H1 (cell line): ENCODE measurements around the gene SMOC2. TPM values are rescaled to one million over a fixed set of nuclear protein-coding genes. Genes with fewer than 3 reads are reported as not detected.

Experiments
- CTCF ChIA-PET: fragments of 300-600 bp; sonication (Branson Sonifier 250); formaldehyde crosslinking; loops from one replicate; lab custom pipeline; 2021; ENCODE audit not compliant: partially characterized antibody; lab: Charles Lee
- POLR2A ChIA-PET: fragments of 300-600 bp; sonication (Branson Sonifier 250); formaldehyde crosslinking; loops from one replicate; lab custom pipeline; 2021; ENCODE audit warnings: inconsistent platforms; ENCODE audit not compliant: partially characterized antibody; lab: Charles Lee
- DNase-seq, 2 experiments: peaks; one replicate each; pipeline versions ENCODE4 v3.0.0 to v3.0.0-alpha.2; 2010 to 2022; ENCODE audit warnings: low spot score in 2 of 2, low read depth in 1 of 2, mixed read lengths in 1 of 2
- FAIRE-seq: peaks from 2 replicates; lab custom pipeline; 2011; peaks lifted over from hg19 to GRCh38; lab: Jason Lieb, UNC
- H2AFZ ChIP-seq: 2 replicates; pipeline ENCODE4 v1.8.1; 2012; ENCODE audit warnings: low read length, inconsistent platforms
- H2AK5ac ChIP-seq: 2 replicates; pipeline ENCODE4 v1.6.1; 2013; ENCODE audit warnings: low read depth, low read length
- H2BK120ac ChIP-seq: replicated peaks from 2 replicates; pipeline ENCODE3; 2013; ENCODE audit warnings: low read depth, low read length, inconsistent platforms
- H2BK12ac ChIP-seq: 2 replicates; pipeline ENCODE4 v1.6.1; 2013; ENCODE audit warnings: low read depth, low read length
- H2BK15ac ChIP-seq: 2 replicates; pipeline ENCODE4 v1.6.1; 2013; ENCODE audit warnings: low read length
- H2BK20ac ChIP-seq: 2 replicates; pipeline ENCODE4 v1.6.1; 2013; ENCODE audit warnings: low read length
- H2BK5ac ChIP-seq: 2 replicates; pipeline ENCODE4 v1.6.1; 2013; ENCODE audit warnings: low read depth, low read length
- H3K14ac ChIP-seq: 2 replicates; pipeline ENCODE4 v1.6.1; 2013; ENCODE audit warnings: inconsistent platforms; ENCODE audit not compliant: insufficient read length
- H3K18ac ChIP-seq: 2 replicates; pipeline ENCODE4 v1.6.1; 2013; ENCODE audit warnings: low read length; ENCODE audit errors: extremely low read depth
- H3K23ac ChIP-seq: 2 replicates; pipeline ENCODE4 v1.6.1; 2013; ENCODE audit warnings: inconsistent platforms; ENCODE audit not compliant: insufficient read length
- H3K23me2 ChIP-seq: 2 replicates; pipeline ENCODE4 v1.6.1; 2013; ENCODE audit warnings: low read depth, low read length
- H3K27ac ChIP-seq: 2 replicates; pipeline ENCODE4 v1.6.1; 2011; ENCODE audit warnings: low read depth, low read length, inconsistent platforms
- H3K27me3 ChIP-seq, 4 experiments: replicated peaks in 1 of 4; 1 replicate in 1 of 4; 2 replicates in 3 of 4; pipeline versions ENCODE4 v1.6.1 to v1.8.1; 2011 to 2013; ENCODE audit warnings: low read length in 3 of 4, mild to moderate bottlenecking in 3 of 4, inconsistent platforms in 2 of 4, mixed read lengths in 2 of 4, moderate library complexity in 1 of 4; ENCODE audit not compliant: control insufficient read depth in 3 of 4, insufficient read depth in 3 of 4; ENCODE audit errors: extremely low read depth in 1 of 4
- H3K36me3 ChIP-seq, 4 experiments: 2 replicates each; pipeline versions ENCODE4 v1.6.1 to v1.8.1; 2011 to 2013; ENCODE audit warnings: mild to moderate bottlenecking in 4 of 4, low read length in 3 of 4, moderate library complexity in 2 of 4, control low read depth in 1 of 4, inconsistent platforms in 1 of 4; ENCODE audit not compliant: insufficient read depth in 4 of 4, control insufficient read depth in 2 of 4
- H3K4ac ChIP-seq: replicated peaks from 2 replicates; pipeline ENCODE3; 2013; ENCODE audit warnings: low read length, low read depth, mixed read lengths, inconsistent platforms; ENCODE audit not compliant: insufficient read length
- H3K4me1 ChIP-seq, 4 experiments: replicated peaks in 1 of 4; 1 replicate in 1 of 4; 2 replicates in 3 of 4; pipeline versions ENCODE4 v1.6.1 to v1.8.1; 2011 to 2013; ENCODE audit warnings: low read length in 3 of 4, inconsistent platforms in 2 of 4, mixed read lengths in 1 of 4; ENCODE audit not compliant: insufficient read depth in 4 of 4, control insufficient read depth in 3 of 4
- H3K4me2 ChIP-seq, 2 experiments: 2 replicates each; pipeline versions ENCODE4 v1.6.1 to v1.8.1; 2011 to 2013; ENCODE audit warnings: low read depth in 2 of 2, low read length in 2 of 2, control low read depth in 1 of 2, inconsistent platforms in 1 of 2, mild to moderate bottlenecking in 1 of 2; ENCODE audit not compliant: insufficient read depth in 1 of 2
- H3K4me3 ChIP-seq, 4 experiments: fragments of 200-600, 300-600 bp in 1 of 4; sonication (generic), shearing (Covaris generic), sonication (Bioruptor Twin) in 1 of 4; 2 replicates each; pipeline versions ENCODE4 v1.5.1 to v1.8.1; 2011 to 2016; ENCODE audit warnings: low read length in 4 of 4, low read depth in 3 of 4, control low read depth in 2 of 4, inconsistent platforms in 2 of 4, mild to moderate bottlenecking in 2 of 4, mixed read lengths in 1 of 4, moderate library complexity in 1 of 4; ENCODE audit not compliant: insufficient read depth in 2 of 4; ENCODE audit errors: extremely low read depth in 1 of 4
- H3K56ac ChIP-seq: replicated peaks from 2 replicates; pipeline ENCODE3; 2013; ENCODE audit warnings: low read depth, mild to moderate bottlenecking, mixed read lengths, low read length, inconsistent platforms; ENCODE audit not compliant: insufficient read length
- H3K79me1 ChIP-seq: 2 replicates; pipeline ENCODE4 v1.6.1; 2013; ENCODE audit warnings: low read depth, low read length, control low read depth
- H3K79me2 ChIP-seq, 2 experiments: 2 replicates each; pipeline versions ENCODE4 v1.6.1 to v1.8.1; 2012 to 2013; ENCODE audit warnings: low read length in 2 of 2, mild to moderate bottlenecking in 2 of 2, inconsistent platforms in 1 of 2; ENCODE audit not compliant: insufficient read depth in 2 of 2, control insufficient read depth in 1 of 2
- H3K9ac ChIP-seq, 4 experiments: replicated peaks in 1 of 4; 1 replicate in 1 of 4; 2 replicates in 3 of 4; pipeline versions ENCODE4 v1.6.1 to v1.8.1; 2011 to 2013; ENCODE audit warnings: low read depth in 3 of 4, low read length in 3 of 4, control low read depth in 2 of 4, mild to moderate bottlenecking in 2 of 4, moderate library complexity in 2 of 4, inconsistent platforms in 1 of 4; ENCODE audit errors: extremely low read depth in 1 of 4
- H3K9me3 ChIP-seq, 2 experiments: 2 replicates each; pipeline versions ENCODE4 v1.6.1 to v1.8.1; 2012 to 2013; ENCODE audit warnings: mild to moderate bottlenecking in 2 of 2, moderate library complexity in 2 of 2, control low read depth in 1 of 2, inconsistent platforms in 1 of 2, low read depth in 1 of 2, low read length in 1 of 2, mixed read lengths in 1 of 2; ENCODE audit not compliant: insufficient read depth in 2 of 2
- H4K20me1 ChIP-seq, 2 experiments: replicated peaks in 1 of 2; 2 replicates each; pipeline versions ENCODE3 to v1.8.1; 2011 to 2013; ENCODE audit warnings: inconsistent platforms in 2 of 2, low read length in 2 of 2, mild to moderate bottlenecking in 1 of 2; ENCODE audit not compliant: insufficient read depth in 2 of 2, control insufficient read depth in 1 of 2
- H4K5ac ChIP-seq: 2 replicates; pipeline ENCODE4 v1.6.1; 2013; ENCODE audit warnings: low read length, low read depth, mixed read lengths, inconsistent platforms; ENCODE audit not compliant: insufficient read length
- H4K8ac ChIP-seq: 2 replicates; pipeline ENCODE4 v1.8.0; 2013; ENCODE audit warnings: mild to moderate bottlenecking, moderate library complexity, low read length, inconsistent platforms; ENCODE audit not compliant: insufficient read depth; ENCODE audit errors: extremely low read depth
- H4K91ac ChIP-seq: replicated peaks from 2 replicates; pipeline ENCODE3; 2013; ENCODE audit warnings: low read length, mixed read lengths, inconsistent platforms; ENCODE audit not compliant: insufficient read length
- BACH1 ChIP-seq: IDR thresholded peaks from 2 replicates; pipeline ENCODE4 v1.6.1; 2012; ENCODE audit warnings: low read length, improper control_type of control experiment
- GABPA ChIP-seq: IDR thresholded peaks from 2 replicates; pipeline ENCODE4 v1.6.1; 2011; ENCODE audit warnings: mild to moderate bottlenecking, low read length, moderate library complexity, borderline replicate concordance; ENCODE audit not compliant: insufficient read depth
- MAX ChIP-seq: IDR thresholded peaks from 2 replicates; pipeline ENCODE4 v1.6.1; 2012; ENCODE audit warnings: inconsistent platforms
- RFX5 ChIP-seq: IDR thresholded peaks from 2 replicates; pipeline ENCODE4 v1.6.1; 2011; ENCODE audit warnings: low read depth, low read length, improper control_type of control experiment, borderline replicate concordance
- SAP30 ChIP-seq: fragments of 300-600 bp; sonication (generic); IDR thresholded peaks from 2 replicates; pipeline ENCODE4 v1.7.1; 2012; ENCODE audit warnings: low read length, moderate library complexity, mild to moderate bottlenecking, inconsistent platforms; ENCODE audit not compliant: insufficient read depth, insufficient replicate concordance
- SP1 ChIP-seq: IDR thresholded peaks from 2 replicates; pipeline ENCODE4 v1.6.1; 2011; ENCODE audit warnings: low read depth, low read length
- SUZ12 ChIP-seq: fragments of 200-600 bp; sonication (generic); IDR thresholded peaks from 2 replicates; pipeline ENCODE4 v1.6.1; 2012; ENCODE audit warnings: mild to moderate bottlenecking, inconsistent platforms, low read length, moderate library complexity, mixed read lengths
- WGBS, 2 experiments: shearing (Covaris generic) in 1 of 2; methylation state at CpG; one replicate each; pipeline versions ENCODE4 v1.1.6 to v1.1.7; 2013 to 2015; ENCODE audit warnings: low lambda C conversion rate in 2 of 2, mixed read lengths in 2 of 2, inconsistent platforms in 1 of 2, low coverage in 1 of 2, missing lambda C conversion rate in 1 of 2; ENCODE audit not compliant: insufficient replicate concordance in 2 of 2, insufficient coverage in 1 of 2, insufficient read length in 1 of 2; ENCODE audit errors: extremely low coverage in 1 of 2, missing lambda C conversion rate in 1 of 2; 5-methylcytosine and 5-hydroxymethylcytosine counted together
- polyA plus RNA-seq, 7 experiments: library from polyadenylated mRNA; depleted of rRNA in 3 of 7; stranded (reverse) in 5 of 7; unstranded in 2 of 7; fragments of >200 nt in 5 of 7; fragments of 200-250 nt in 2 of 7; gene quantifications; 1 replicate in 5 of 7; 2 replicates in 1 of 7; 4 replicates in 1 of 7; pipeline versions ENCODE4 v1.2.1 to v1.2.3, GENCODE V29; 2011 to 2013; ENCODE audit warnings: missing spikeins in 2 of 7, mixed read lengths in 2 of 7
- total RNA-seq: library from RNA; stranded (reverse); fragmentation: NEBNext Ultra II Directional; extraction: Animal tissue kit (Norgen Biotek cat#: 25700); gene quantifications from 2 replicates; pipeline ENCODE4 v1.2.1, GENCODE V29; 2021

Gene SMOC2
- total and polyA plus RNA-seq, 2 of the 8 experiments (the other 6 are each of a cell fraction or from before 2014, with no cell fraction given), result 7.7 to 8.5 TPM

- Histone ChIP-seq H3K23me2 (0 out of 2 replicates have a peak, but pooled peaks cover 2% of the 10 kb centered on the region), H3K79me2 (no peaks in the 10 kb centered on the region), H3K4ac (no peak overlapping the region), H3K9ac (no peak overlapping the region), H2BK12ac (no peak overlapping the region), H2AFZ (no peak overlapping the region), H3K4me2 (no peak overlapping the region), H3K23ac (no peak overlapping the region), H3K4me1 (no peaks in the 10 kb centered on the region), H3K18ac (no peak overlapping the region), H3K14ac (no peak overlapping the region), H2BK5ac (no peak overlapping the region), H4K20me1 (peaks cover 0 to 5% of the 10 kb centered on the region in 2 experiments), H3K9me3 (no peaks in the 10 kb centered on the region), H3K27ac (no peak overlapping the region), H4K8ac (no peak overlapping the region), H4K5ac (no peak overlapping the region), H3K4me3 (no peak overlapping the region), H3K56ac (no peak overlapping the region), H3K36me3 (no peaks in the 10 kb centered on the region), H2BK20ac (no peak overlapping the region), H2BK15ac (no peak overlapping the region), H2AK5ac (no peak overlapping the region), H3K79me1 (no peaks in the 10 kb centered on the region), H2BK120ac (no peak overlapping the region), H3K27me3 (no peaks in the 10 kb centered on the region), H4K91ac (no peak overlapping the region)
- no peak for TF ChIP-seq GABPA
- no peak for TF ChIP-seq RFX5
- no peak for TF ChIP-seq SUZ12
- no peak for TF ChIP-seq BACH1
- no peak for TF ChIP-seq SP1
- TF ChIP-seq SAP30, result no peak
- TF ChIP-seq MAX, result no peak
- ChIA-PET POLR2A (interaction anchor here (0.9 kb wide), 1 partner anchor 115 kb away, joined by 3 read pairs; the partner anchor contains the start of gene SMOC2), CTCF (interaction anchor here (0.7 to 1.4 kb wide), 5 partner anchors 11 to 155 kb away, joined by 3 to 4 read pairs (median 3); no protein-coding TSS in a partner anchor)
- FAIRE-seq (no peak), DNase-seq (no peak)
- 94% methylated on average over 26 of the region's 41 CpGs; no CpG with 5 or more reads in 1 of the 2 experiments for WGBS, 2 experiments
Observed at GRCh38 chr6:168555618-168556273, 114.8 kb downstream of the SMOC2 start.
